ENCODE measurements around the gene GGTLC2. TPM values are rescaled to one million over a fixed set of nuclear protein-coding genes. Genes with fewer than 3 reads are reported as not detected.
A peak's percentile ranks its signal among the peaks of the same experiment; 100 is the strongest.
"Not testable (repeated sequence)": the region's sequence is repeated elsewhere in the genome, so short reads cannot be mapped to it uniquely, and the experiment has no call there.

The GGTLC2 gene
- total RNA-seq (2014; rRNA removed; shearing (Covaris generic); ENCODE audit: low replicate concordance): not detected in 2 replicates

DNA sequence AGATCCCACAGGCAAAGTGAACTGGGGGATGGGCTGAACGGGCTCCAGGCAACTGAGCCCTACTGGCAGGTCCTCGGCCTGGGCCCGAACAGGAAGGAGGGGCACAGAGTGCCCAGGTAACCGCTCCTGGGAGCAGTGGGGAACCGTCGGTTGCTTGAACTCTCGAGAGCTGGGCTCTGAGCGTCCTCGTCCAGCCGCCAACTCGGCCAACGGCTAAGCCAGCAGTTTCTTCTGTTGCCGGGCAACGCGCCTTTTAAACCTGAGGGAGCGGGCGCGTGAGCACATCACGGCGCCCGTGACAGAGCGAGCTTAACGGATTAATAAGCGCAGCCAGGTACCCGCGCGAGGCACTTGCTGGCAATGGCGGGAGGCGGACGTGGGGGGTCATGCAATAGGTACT is at the start of gene GGTLC2:
TSS of gene GGTLC2 (plus strand) at position 301 of the 400 bp plus-strand sequence. CDS start 1,732 bp downstream, outside the sequence.
- H3K9me2 ChIP-seq (replicated peaks; ENCODE audit: insufficient read depth, low read length); H3K79me2 ChIP-seq (ENCODE audit: low read length); H3K4me3 ChIP-seq (ENCODE audit: low read length); H3K4me2 ChIP-seq (ENCODE audit: low read depth, low read length, poor library complexity, severe bottlenecking); H3K27ac ChIP-seq (ENCODE audit: low read length); H2AFZ ChIP-seq (ENCODE audit: low read length); H3K27me3 ChIP-seq (ENCODE audit: low read length); H3K4me1 ChIP-seq (ENCODE audit: low read length); H3K9ac ChIP-seq (ENCODE audit: low read length); H3K36me3 ChIP-seq (ENCODE audit: insufficient read depth, low read length); DNase-seq; H3K9me3 ChIP-seq (ENCODE audit: low read length); H4K20me1 ChIP-seq (ENCODE audit: insufficient read depth, low read depth, low read length): not testable (repeated sequence)

DNA sequence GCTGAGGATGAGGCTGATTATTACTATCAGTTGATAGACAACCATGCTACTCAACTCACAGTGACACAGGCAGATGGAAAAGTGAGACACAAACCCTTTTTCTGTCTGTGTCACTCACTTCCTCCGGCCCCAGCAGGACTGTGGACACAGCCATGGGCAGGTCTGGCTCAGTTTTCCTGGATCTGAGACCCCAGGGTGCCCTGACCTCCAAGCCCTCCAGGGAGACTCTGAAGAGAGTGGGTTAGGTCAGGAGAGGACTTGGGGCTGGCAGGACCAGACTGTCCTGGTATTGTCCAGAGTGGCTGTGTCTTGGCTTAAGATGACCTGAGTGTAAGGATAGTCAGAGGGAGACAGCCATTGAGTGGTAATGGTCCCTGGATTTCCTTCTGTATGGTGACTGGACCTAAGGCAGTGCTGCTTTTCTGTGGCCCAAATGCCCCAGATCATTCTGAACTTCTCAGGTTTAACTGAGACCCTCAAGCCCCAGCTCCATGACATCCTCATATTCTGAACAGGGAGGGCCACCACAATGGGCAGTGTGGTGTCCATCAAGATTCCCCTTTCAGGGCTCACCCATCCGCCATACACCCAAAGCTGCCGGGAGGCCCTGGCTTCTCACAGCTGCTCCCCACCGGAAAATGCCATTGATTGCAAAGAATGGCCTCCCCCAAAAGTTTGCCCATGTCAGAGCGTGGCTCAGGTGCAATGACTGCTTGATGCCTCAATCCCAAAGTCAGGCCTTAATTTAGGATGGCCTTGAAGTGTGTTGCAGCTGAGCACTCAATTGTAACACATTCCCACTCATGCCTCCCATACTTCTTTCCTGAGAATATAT is 49.2 kb upstream of the GGTLC2 start:
- Histone ChIP-seq H3K9me3 (ENCODE audit: low read length) (no peaks in the 10 kb centered on the region), H3K9ac (ENCODE audit: low read length) (no peak overlapping the region), H3K4me1 (ENCODE audit: low read length) (no peaks in the 10 kb centered on the region), H3K4me3 (ENCODE audit: low read length) (no peak overlapping the region), H3K79me2 (ENCODE audit: low read length) (no peaks in the 10 kb centered on the region), H3K27me3 (ENCODE audit: low read length) (no peaks in the 10 kb centered on the region), H2AFZ (ENCODE audit: low read length) (no peak overlapping the region), H4K20me1 (ENCODE audit: insufficient read depth, low read depth, low read length) (no peaks in the 10 kb centered on the region; the same call in 1 of the 2 replicates), H3K27ac (ENCODE audit: low read length) (no peak overlapping the region), H3K4me2 (ENCODE audit: low read depth, low read length, poor library complexity, severe bottlenecking) (no peak overlapping the region), H3K36me3 (ENCODE audit: insufficient read depth, low read length) (no peaks in the 10 kb centered on the region), H3K9me2 (replicated peaks; ENCODE audit: insufficient read depth, low read length) (no peaks in the 10 kb centered on the region)
- no peak for DNase-seq

DNA sequence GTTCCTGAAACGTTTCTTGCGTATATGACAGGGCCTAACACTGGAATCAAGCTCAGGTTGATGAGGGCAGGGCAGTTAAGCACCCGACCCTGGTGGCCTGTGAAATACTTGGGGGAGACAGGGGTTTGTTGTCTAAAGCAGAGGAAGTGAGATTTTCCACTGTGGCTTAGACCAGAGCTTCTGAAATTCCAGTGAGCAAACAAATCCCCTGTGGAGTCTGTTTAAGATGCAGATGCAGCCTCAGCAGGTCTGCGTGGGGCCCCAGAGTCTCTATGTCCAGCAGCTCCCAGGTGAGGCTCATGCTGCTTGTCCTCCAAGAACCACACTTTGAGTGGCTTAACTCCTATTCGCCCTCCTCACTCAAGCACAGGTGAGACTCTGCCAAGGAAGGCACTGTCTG is 46.3 kb upstream of the GGTLC2 start:
- Histone ChIP-seq H3K4me3 (ENCODE audit: low read length) (no peak overlapping the region), H3K79me2 (ENCODE audit: low read length) (no peaks in the 10 kb centered on the region), H3K4me1 (ENCODE audit: low read length) (no peaks in the 10 kb centered on the region), H3K27ac (ENCODE audit: low read length) (no peak overlapping the region), H3K36me3 (ENCODE audit: insufficient read depth, low read length) (no peaks in the 10 kb centered on the region), H3K9me2 (replicated peaks; ENCODE audit: insufficient read depth, low read length) (no peaks in the 10 kb centered on the region), H3K27me3 (ENCODE audit: low read length) (no peaks in the 10 kb centered on the region), H3K9me3 (ENCODE audit: low read length) (no peaks in the 10 kb centered on the region), H4K20me1 (ENCODE audit: insufficient read depth, low read depth, low read length) (no peaks in the 10 kb centered on the region; the same call in 1 of the 2 replicates), H3K4me2 (ENCODE audit: low read depth, low read length, poor library complexity, severe bottlenecking) (no peak overlapping the region), H2AFZ (ENCODE audit: low read length) (no peak overlapping the region), H3K9ac (ENCODE audit: low read length) (no peak overlapping the region)
- no peak for DNase-seq

DNA sequence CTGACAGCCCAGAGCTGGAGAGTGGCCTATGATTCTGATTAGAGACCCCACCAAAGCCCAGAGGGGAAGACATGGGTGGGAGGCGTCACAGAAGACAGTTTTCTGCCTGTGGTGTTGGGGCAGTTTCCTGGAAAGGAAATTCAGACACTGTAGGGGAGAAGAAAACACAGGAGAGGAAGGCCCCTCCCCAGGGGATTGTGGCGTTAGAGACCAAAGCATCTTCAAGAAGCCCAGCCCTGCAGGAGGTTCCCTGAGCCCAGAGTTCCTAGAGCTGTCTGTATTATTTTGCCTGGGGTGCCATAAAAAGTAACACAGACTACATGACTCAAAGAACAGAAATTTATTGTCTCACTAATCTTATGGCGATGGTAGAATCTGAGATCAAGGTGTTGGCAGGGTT is 45.2 kb upstream of the GGTLC2 start:
- Histone ChIP-seq H3K9ac (ENCODE audit: low read length) (no peak overlapping the region), H2AFZ (ENCODE audit: low read length) (no peak overlapping the region), H3K9me3 (ENCODE audit: low read length) (no peaks in the 10 kb centered on the region), H3K4me3 (ENCODE audit: low read length) (no peak overlapping the region), H3K4me2 (ENCODE audit: low read depth, low read length, poor library complexity, severe bottlenecking) (no peak overlapping the region), H3K4me1 (ENCODE audit: low read length) (peaks cover 6% of the 10 kb centered on the region), H3K9me2 (replicated peaks; ENCODE audit: insufficient read depth, low read length) (no peaks in the 10 kb centered on the region), H3K79me2 (ENCODE audit: low read length) (no peaks in the 10 kb centered on the region), H3K27ac (ENCODE audit: low read length) (no peak overlapping the region), H3K27me3 (ENCODE audit: low read length) (no peaks in the 10 kb centered on the region), H3K36me3 (ENCODE audit: insufficient read depth, low read length) (no peaks in the 10 kb centered on the region), H4K20me1 (ENCODE audit: insufficient read depth, low read depth, low read length) (no peaks in the 10 kb centered on the region; the same call in 1 of the 2 replicates)
- DNase-seq: no peak

DNA sequence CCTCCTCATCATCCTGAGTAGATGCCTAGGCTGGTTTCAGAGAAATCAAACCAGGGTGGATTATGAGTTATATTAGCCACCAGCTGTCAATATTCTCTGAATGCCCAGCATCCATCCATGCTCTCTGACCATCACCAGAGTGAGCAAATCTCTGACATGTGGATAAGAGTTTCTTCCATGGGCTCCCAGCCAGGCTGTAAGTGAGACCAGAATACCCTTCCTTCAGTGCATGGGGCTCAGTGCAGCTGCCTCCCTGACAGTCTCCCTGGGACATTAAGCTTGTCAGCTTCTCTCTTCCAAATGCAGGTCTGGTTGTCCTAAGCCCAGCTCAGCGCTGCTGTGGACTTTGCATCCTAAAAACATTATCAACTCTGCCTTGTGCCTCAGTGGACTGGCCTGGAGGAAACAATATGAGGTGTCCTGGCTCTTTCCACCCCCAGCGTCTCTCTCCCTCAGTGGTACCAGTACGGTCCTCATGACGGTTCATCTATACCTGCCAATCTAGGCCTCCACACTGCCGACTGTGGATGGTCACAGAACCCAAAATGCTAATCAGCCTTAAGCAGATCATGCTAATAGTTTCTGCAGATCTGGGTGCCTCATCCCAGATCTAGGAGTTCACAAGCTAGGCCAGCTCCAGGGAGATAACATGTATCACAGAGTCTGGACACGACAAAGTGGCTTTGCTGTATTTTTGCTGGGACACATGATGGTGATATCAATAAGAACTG is 43.7 kb upstream of the GGTLC2 start:
- no peak overlapping the region for H3K9ac ChIP-seq (ENCODE audit: low read length)
- no peaks in the 10 kb centered on the region for H4K20me1 ChIP-seq (ENCODE audit: insufficient read depth, low read depth, low read length)
- peaks cover 19% of the 10 kb centered on the region for H3K4me1 ChIP-seq (ENCODE audit: low read length)
- H3K9me2 ChIP-seq (replicated peaks; ENCODE audit: insufficient read depth, low read length): no peaks in the 10 kb centered on the region
- H3K4me2 ChIP-seq (ENCODE audit: low read depth, low read length, poor library complexity, severe bottlenecking): no peak overlapping the region
- no peak overlapping the region for H2AFZ ChIP-seq (ENCODE audit: low read length)
- no peak overlapping the region for H3K4me3 ChIP-seq (ENCODE audit: low read length)
- DNase-seq: no peak
- H3K79me2 ChIP-seq (ENCODE audit: low read length): no peaks in the 10 kb centered on the region
- H3K27me3 ChIP-seq (ENCODE audit: low read length): no peaks in the 10 kb centered on the region
- no peaks in the 10 kb centered on the region for H3K36me3 ChIP-seq (ENCODE audit: insufficient read depth, low read length)
- H3K9me3 ChIP-seq (ENCODE audit: low read length): no peaks in the 10 kb centered on the region
- H3K27ac ChIP-seq (ENCODE audit: low read length): no peak overlapping the region

DNA sequence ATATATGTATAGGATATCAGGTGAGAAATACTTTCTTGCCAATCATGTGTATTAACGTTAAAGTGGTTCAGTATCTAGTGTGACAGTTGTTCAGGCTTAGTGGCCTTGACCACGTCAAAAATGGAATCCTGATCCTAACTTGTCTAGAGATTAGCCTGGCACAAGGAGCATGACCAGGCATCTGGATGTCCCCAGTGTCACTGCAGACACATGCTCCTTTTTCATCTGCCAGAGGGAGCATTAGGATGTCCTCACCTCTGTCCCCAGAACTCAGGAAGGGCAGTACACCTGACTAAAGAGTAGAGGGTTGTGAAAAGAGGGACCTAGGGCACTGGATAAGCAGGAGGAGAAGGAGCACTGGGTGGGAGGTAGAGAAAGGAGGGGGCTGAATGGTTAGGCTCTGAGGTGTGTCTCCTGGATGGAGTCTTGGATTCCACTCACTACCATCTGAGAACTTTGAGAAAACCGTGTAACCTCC is 40.9 kb upstream of the GGTLC2 start:
- no peaks in the 10 kb centered on the region for H3K79me2 ChIP-seq (ENCODE audit: low read length)
- peaks cover 22% of the 10 kb centered on the region for H3K4me1 ChIP-seq (ENCODE audit: low read length)
- H3K9ac ChIP-seq (ENCODE audit: low read length): no peak overlapping the region
- no peaks in the 10 kb centered on the region for H3K9me3 ChIP-seq (ENCODE audit: low read length)
- H3K27me3 ChIP-seq (ENCODE audit: low read length): no peaks in the 10 kb centered on the region
- H3K9me2 ChIP-seq (replicated peaks; ENCODE audit: insufficient read depth, low read length): no peaks in the 10 kb centered on the region
- H3K36me3 ChIP-seq (ENCODE audit: insufficient read depth, low read length): no peaks in the 10 kb centered on the region
- DNase-seq: no peak
- H3K4me3 ChIP-seq (ENCODE audit: low read length): no peak overlapping the region
- no peak overlapping the region for H2AFZ ChIP-seq (ENCODE audit: low read length)
- no peak overlapping the region for H3K27ac ChIP-seq (ENCODE audit: low read length)
- no peaks in the 10 kb centered on the region for H4K20me1 ChIP-seq (ENCODE audit: insufficient read depth, low read depth, low read length)
- H3K4me2 ChIP-seq (ENCODE audit: low read depth, low read length, poor library complexity, severe bottlenecking): no peak overlapping the region

DNA sequence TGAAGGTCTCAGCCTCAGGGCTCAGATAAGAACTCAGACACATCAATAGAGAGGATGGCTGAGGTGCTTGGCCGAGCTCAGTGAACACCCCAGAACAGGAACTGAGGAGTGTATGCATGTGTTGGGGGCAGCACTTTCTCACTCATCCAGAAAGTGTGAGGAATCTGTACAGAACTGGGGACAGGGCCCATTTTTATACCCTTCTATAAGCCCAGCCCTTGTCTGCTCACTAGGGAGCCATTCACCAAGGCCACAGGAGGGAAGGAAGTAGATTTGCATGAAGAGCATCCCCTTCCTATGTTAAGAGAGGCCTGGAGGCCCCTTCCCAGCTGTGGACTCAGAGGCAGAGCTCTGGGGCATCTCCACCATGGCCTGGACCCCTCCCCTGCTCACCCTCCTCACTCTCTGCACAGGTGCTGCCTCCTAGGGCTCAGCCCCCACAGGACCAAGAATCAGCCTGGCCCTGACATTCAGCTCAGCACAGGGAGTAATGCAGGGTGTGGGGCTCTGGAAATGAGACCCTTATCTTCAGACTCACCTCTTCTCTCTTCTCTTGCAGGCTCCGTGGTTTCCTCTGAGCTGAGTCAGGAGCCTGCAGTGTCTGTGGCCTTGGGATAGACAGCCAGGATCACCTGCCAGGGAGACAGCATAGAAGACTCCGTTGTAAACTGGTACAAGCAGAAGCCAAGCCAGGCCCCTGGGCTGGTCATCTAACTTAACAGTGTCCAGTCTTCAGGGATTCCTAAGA is 39.9 kb upstream of the GGTLC2 start:
- no peaks in the 10 kb centered on the region for H4K20me1 ChIP-seq (ENCODE audit: insufficient read depth, low read depth, low read length)
- H3K9me3 ChIP-seq (ENCODE audit: low read length): no peaks in the 10 kb centered on the region
- H2AFZ ChIP-seq (ENCODE audit: low read length): no peak overlapping the region
- H3K36me3 ChIP-seq (ENCODE audit: insufficient read depth, low read length): no peaks in the 10 kb centered on the region
- H3K9me2 ChIP-seq (replicated peaks; ENCODE audit: insufficient read depth, low read length): no peaks in the 10 kb centered on the region
- H3K9ac ChIP-seq (ENCODE audit: low read length): 0 out of 2 replicates have a peak overlapping the region, but pooled peaks have one; percentile 6
- H3K4me2 ChIP-seq (ENCODE audit: low read depth, low read length, poor library complexity, severe bottlenecking): peak overlapping the region; percentile 38
- H3K27me3 ChIP-seq (ENCODE audit: low read length): no peaks in the 10 kb centered on the region
- H3K27ac ChIP-seq (ENCODE audit: low read length): no peak overlapping the region
- peaks cover 22% of the 10 kb centered on the region for H3K4me1 ChIP-seq (ENCODE audit: low read length)
- no peaks in the 10 kb centered on the region for H3K79me2 ChIP-seq (ENCODE audit: low read length)
- H3K4me3 ChIP-seq (ENCODE audit: low read length): no peak overlapping the region; the same call in 1 of the 2 replicates
- DNase-seq: peak; percentile 53

DNA sequence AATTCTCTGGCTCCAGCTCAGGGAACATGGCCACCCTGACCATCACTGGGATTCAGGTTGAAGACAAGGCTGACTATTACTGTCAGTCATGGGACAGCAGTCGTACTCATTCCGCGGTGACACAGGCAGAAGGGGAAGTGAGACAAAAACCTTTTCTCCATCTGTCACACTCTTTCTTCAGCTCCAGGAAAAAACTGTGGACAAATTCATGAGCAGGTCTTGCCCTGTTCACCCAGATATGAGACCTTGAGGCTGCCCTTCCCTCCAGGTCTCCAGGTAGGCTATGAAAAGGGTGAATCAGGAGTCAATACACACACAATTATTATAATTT is 39.4 kb upstream of the GGTLC2 start:
- no peak overlapping the region; the same call in 1 of the 2 replicates for H3K4me3 ChIP-seq (ENCODE audit: low read length)
- no peaks in the 10 kb centered on the region for H3K79me2 ChIP-seq (ENCODE audit: low read length)
- no peaks in the 10 kb centered on the region for H3K27me3 ChIP-seq (ENCODE audit: low read length)
- 0 out of 2 replicates have a peak overlapping the region, but pooled peaks have one; percentile 6 for H3K9ac ChIP-seq (ENCODE audit: low read length)
- no peaks in the 10 kb centered on the region for H3K9me2 ChIP-seq (replicated peaks; ENCODE audit: insufficient read depth, low read length)
- H4K20me1 ChIP-seq (ENCODE audit: insufficient read depth, low read depth, low read length): no peaks in the 10 kb centered on the region
- H3K36me3 ChIP-seq (ENCODE audit: insufficient read depth, low read length): no peaks in the 10 kb centered on the region
- no peak for DNase-seq
- H3K27ac ChIP-seq (ENCODE audit: low read length): no peak overlapping the region
- H2AFZ ChIP-seq (ENCODE audit: low read length): no peak overlapping the region
- H3K9me3 ChIP-seq (ENCODE audit: low read length): no peaks in the 10 kb centered on the region
- H3K4me1 ChIP-seq (ENCODE audit: low read length): peaks cover 22% of the 10 kb centered on the region
- H3K4me2 ChIP-seq (ENCODE audit: low read depth, low read length, poor library complexity, severe bottlenecking): peak overlapping the region; percentile 38
